GM21367 (cell line): ENCODE results near the gene RHD.
"Not testable (repeated sequence)": the region's sequence is repeated elsewhere in the genome, so short reads cannot be mapped to it uniquely, and the experiment has no call there.

Source experiments
- ATAC-seq: cut with Tn5 transposase; IDR thresholded peaks from one replicate; pipeline ENCODE4 v1.9.1; 2021; ENCODE audit not compliant: unreplicated experiment

Gene RHD

GRCh38 chr1:25347556-25347955, 75.2 kb downstream of the RHD start:
- ATAC-seq = no peak

- no peak for ATAC-seq
Observed at GRCh38 chr1:25349606-25350005, 77.3 kb downstream of the RHD start.

GRCh38 chr1:25355841-25356395, 83.6 kb downstream of the RHD start:
- ATAC-seq = no peak

GRCh38 chr1:25356441-25356840, 84.1 kb downstream of the RHD start:
- no peak for ATAC-seq

GRCh38 chr1:25356848-25357247, 84.5 kb downstream of the RHD start:
- no peak for ATAC-seq

GRCh38 chr1:25360596-25361581, 88.6 kb downstream of the RHD start:
- no peak for ATAC-seq

GRCh38 chr1:25361901-25362300, 89.6 kb downstream of the RHD start:
- no peak for ATAC-seq

GRCh38 chr1:25362634-25363559, 90.6 kb downstream of the RHD start:
- not testable (repeated sequence) for ATAC-seq

GRCh38 chr1:25369241-25369640, 96.9 kb downstream of the RHD start:
- no peak for ATAC-seq

- not testable (repeated sequence) for ATAC-seq
Observed at GRCh38 chr1:25369691-25370271, 97.5 kb downstream of the RHD start.

GRCh38 chr1:25371757-25372156, 99.4 kb downstream of the RHD start:
- not testable (repeated sequence) for ATAC-seq

- not testable (repeated sequence) for ATAC-seq
Observed at GRCh38 chr1:25378367-25378766, 106.1 kb downstream of the RHD start.
